Tibial artery (tissue), 4 donors: ENCODE measurements around the gene ADAM12.

Source experiments
- DNase-seq, 2 donors: peaks; one replicate each; pipeline ENCODE4 v3.0.0-alpha.2; 2019
- H3K27ac ChIP-seq, 2 donors: fragments of 200-600 bp; sonication (generic) in 1 of 2; 1 replicate in 1 of 2; 2 replicates in 1 of 2; pipeline ENCODE4 v1.5.1; 2018 to 2019; ENCODE audit warnings: mild to moderate bottlenecking in 1 of 2
- H3K27me3 ChIP-seq, 2 donors: fragments of 200-600 bp; sonication (generic) in 1 of 2; one replicate each; pipeline versions ENCODE4 v1.5.1 to v1.6.0; 2016 to 2019
- H3K36me3 ChIP-seq, 3 donors: fragments of 200-600 bp; sonication (generic) in 2 of 3; one replicate each; pipeline ENCODE4 v1.5.1; 2016 to 2019; ENCODE audit warnings: mild to moderate bottlenecking in 2 of 3
- H3K4me1 ChIP-seq, 4 donors: fragments of 200-600 bp; sonication (generic) in 2 of 4; 1 replicate in 3 of 4; 2 replicates in 1 of 4; pipeline ENCODE4 v1.5.1; 2016 to 2019
- H3K4me3 ChIP-seq, 2 donors: fragments of 200-600 bp; sonication (generic) in 1 of 2; 1 replicate in 1 of 2; 2 replicates in 1 of 2; pipeline ENCODE4 v1.5.1; 2018 to 2019; ENCODE audit warnings: mild to moderate bottlenecking in 2 of 2
- H3K9me3 ChIP-seq, 3 donors: fragments of 200-600 bp; sonication (generic) in 1 of 3; one replicate each; pipeline ENCODE4 v1.5.1; 2016 to 2019
- intact Hi-C: fragments of 100-400 bp; cut with DNase I; formaldehyde crosslinking; loops from one replicate; pipeline ENCODE4 v1.15.0; 2023; ENCODE audit warnings: low total_unique reads
- TF ChIP-seq, protein P1 (sequence below), 2 experiments: fragments of 200-600 bp in 1 of 2; fragments of 450-650 bp in 1 of 2; IDR thresholded peaks; one replicate each; pipeline ENCODE4 v1.5.1; 2017 to 2019; ENCODE audit warnings: antibody characterized with exemption in 2 of 2, mild to moderate bottlenecking in 1 of 2, moderate library complexity in 1 of 2

The ADAM12 gene

DNA sequence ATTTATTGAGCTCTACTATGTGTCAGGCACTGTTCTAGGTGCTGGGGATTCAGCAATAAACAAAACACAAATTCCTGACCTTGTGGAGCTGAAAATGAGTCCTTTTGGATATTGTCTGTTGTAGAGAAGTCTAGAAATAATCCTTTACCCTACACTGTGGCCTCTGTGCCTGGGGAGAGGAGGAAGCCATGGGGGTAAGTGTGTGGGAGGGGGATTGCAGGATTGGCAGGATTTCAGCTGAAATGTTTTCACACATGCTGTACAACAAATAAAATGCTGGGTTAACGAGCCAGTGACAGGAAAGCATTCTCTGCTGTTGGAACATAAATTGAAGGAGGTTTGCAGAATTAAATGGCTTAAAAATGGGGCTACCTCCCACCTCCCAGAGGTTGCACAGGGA, 302.5 kb downstream of the ADAM12 start:
- no peak overlapping the region for H3K27ac ChIP-seq
- H3K9me3 ChIP-seq = no peaks in the 10 kb centered on the region
- H3K36me3 ChIP-seq = no peaks in the 10 kb centered on the region
- H3K27me3 ChIP-seq = no peaks in the 10 kb centered on the region
- H3K4me3 ChIP-seq = no peak overlapping the region
- no peaks in the 10 kb centered on the region for H3K4me1 ChIP-seq
- intact Hi-C loops = no loop called here
- TF ChIP-seq, protein P1, sequence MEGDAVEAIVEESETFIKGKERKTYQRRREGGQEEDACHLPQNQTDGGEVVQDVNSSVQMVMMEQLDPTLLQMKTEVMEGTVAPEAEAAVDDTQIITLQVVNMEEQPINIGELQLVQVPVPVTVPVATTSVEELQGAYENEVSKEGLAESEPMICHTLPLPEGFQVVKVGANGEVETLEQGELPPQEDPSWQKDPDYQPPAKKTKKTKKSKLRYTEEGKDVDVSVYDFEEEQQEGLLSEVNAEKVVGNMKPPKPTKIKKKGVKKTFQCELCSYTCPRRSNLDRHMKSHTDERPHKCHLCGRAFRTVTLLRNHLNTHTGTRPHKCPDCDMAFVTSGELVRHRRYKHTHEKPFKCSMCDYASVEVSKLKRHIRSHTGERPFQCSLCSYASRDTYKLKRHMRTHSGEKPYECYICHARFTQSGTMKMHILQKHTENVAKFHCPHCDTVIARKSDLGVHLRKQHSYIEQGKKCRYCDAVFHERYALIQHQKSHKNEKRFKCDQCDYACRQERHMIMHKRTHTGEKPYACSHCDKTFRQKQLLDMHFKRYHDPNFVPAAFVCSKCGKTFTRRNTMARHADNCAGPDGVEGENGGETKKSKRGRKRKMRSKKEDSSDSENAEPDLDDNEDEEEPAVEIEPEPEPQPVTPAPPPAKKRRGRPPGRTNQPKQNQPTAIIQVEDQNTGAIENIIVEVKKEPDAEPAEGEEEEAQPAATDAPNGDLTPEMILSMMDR (IDR thresholded peaks at IDR 0.05) = no peak
- no peak for DNase-seq

DNA sequence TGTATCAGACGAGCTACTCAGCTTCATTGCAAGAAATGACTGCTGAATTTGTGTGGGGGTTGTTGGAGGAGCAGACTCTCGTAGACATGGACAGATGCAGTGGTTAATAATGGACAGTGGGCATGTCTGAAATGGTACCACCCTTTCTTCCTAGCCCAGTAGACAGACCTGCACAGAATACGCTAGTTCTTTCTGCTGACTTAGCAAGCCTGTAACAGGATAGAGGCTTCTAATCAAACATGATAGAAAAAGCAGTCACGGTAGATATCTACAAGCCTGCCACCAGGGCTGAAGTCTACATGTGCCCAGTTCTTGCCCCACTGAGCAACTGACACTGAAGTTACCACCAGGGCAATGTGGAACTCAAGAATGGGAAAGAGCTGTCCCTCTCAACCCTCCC, 303.9 kb downstream of the ADAM12 start:
- Histone ChIP-seq H3K27me3 (no peaks in the 10 kb centered on the region), H3K4me1 (no peaks in the 10 kb centered on the region), H3K9me3 (no peaks in the 10 kb centered on the region), H3K27ac (no peak overlapping the region), H3K36me3 (no peaks in the 10 kb centered on the region), H3K4me3 (no peak overlapping the region)
- no peak for DNase-seq
- intact Hi-C loops = no loop called here
- TF ChIP-seq, protein P1 (IDR thresholded peaks at IDR 0.05) = no peak

- H3K36me3 ChIP-seq = no peaks in the 10 kb centered on the region
- H3K4me3 ChIP-seq = no peak overlapping the region
- DNase-seq = no peak
- no peaks in the 10 kb centered on the region for H3K4me1 ChIP-seq
- TF ChIP-seq, protein P1 (IDR thresholded peaks at IDR 0.05) = no peak
- intact Hi-C loops = no loop called here
- no peaks in the 10 kb centered on the region for H3K27me3 ChIP-seq
- no peak overlapping the region for H3K27ac ChIP-seq
- H3K9me3 ChIP-seq = no peaks in the 10 kb centered on the region
These were observed 305.3 kb downstream of the ADAM12 start for GRCh38 chr10:126083009-126083408.

GRCh38 chr10:126081841-126082466, 306.3 kb downstream of the ADAM12 start:
- no peaks in the 10 kb centered on the region for H3K36me3 ChIP-seq
- H3K27ac ChIP-seq = no peak overlapping the region
- H3K9me3 ChIP-seq = no peaks in the 10 kb centered on the region
- no peaks in the 10 kb centered on the region for H3K27me3 ChIP-seq
- intact Hi-C loops = no loop called here
- no peak overlapping the region for H3K4me3 ChIP-seq
- DNase-seq = no peak
- H3K4me1 ChIP-seq = no peaks in the 10 kb centered on the region
- TF ChIP-seq, protein P1 (IDR thresholded peaks at IDR 0.05) = no peak

- no peak overlapping the region for H3K27ac ChIP-seq
- H3K27me3 ChIP-seq = no peaks in the 10 kb centered on the region
- H3K36me3 ChIP-seq = no peaks in the 10 kb centered on the region
- H3K4me1 ChIP-seq = no peaks in the 10 kb centered on the region
- TF ChIP-seq, protein P1 (IDR thresholded peaks at IDR 0.05) = no peak
- H3K9me3 ChIP-seq = no peaks in the 10 kb centered on the region
- H3K4me3 ChIP-seq = no peak overlapping the region
- DNase-seq = no peak
- intact Hi-C loops = no loop called here
These were observed 307.3 kb downstream of the ADAM12 start for GRCh38 chr10:126080879-126081411.
